Stromal cell of bone marrow (primary cell): Measurements from ENCODE around the gene TBX19.
A peak's percentile ranks its signal among the peaks of the same experiment; 100 is the strongest.
"Not testable (repeated sequence)": the region's sequence is repeated elsewhere in the genome, so short reads cannot be mapped to it uniquely, and the experiment has no call there.

Experiments used
- DNase-seq: peaks from one replicate; pipeline ENCODE4 v3.0.0-alpha.2; 2012; ENCODE audit warnings: low read depth

TBX19 gene

DNA sequence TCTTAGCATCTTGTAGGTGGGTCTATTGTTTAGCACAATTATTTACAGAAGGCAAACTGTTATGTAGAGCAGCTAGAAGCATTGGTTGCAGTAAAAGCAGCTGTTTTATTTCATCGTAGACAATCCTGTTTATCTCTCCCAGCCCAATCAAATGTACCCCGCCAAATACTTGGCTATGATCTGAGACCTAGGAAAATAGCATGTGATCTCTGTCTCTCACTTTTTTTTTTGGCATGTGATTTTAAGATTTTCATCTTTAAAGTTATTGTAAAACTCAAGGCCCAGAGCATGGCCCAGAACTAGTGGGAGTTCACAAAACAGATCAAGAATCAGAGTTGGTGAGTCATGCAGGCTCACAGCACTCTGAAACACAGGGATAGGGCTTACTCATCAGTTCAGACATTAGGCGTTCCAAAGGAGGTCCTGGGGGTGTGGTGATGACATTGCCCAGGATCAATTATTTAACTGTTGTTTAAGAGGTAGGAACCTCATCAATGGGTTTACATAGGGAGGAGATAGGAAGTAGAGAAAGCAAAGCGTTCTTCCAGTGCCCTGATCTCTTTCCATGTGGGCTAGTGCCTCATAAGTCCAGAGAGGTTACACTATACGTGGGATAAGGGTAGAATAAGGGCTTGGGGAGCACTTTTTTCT, 40.2 kb downstream of the TBX19 start:
- peak; percentile 84 for DNase-seq

DNA sequence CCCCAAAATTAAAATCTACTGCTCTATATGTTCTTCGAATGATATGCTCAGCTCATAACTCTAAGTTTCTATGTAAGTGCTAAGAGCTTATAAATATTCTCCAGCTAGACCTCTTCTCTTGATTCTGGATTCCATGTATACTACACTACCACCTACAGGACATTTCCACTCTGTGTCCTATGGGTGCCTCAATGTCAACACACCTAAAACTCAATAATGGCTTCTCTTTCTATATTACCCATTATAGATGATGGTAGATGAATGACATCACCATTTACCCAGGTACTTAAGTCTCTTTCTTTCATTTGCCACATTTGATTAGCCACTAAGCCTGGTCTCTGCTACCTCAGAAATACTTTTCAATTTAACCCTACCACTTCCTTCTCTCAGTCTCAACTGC, 41.3 kb downstream of the TBX19 start:
- no peak for DNase-seq

DNA sequence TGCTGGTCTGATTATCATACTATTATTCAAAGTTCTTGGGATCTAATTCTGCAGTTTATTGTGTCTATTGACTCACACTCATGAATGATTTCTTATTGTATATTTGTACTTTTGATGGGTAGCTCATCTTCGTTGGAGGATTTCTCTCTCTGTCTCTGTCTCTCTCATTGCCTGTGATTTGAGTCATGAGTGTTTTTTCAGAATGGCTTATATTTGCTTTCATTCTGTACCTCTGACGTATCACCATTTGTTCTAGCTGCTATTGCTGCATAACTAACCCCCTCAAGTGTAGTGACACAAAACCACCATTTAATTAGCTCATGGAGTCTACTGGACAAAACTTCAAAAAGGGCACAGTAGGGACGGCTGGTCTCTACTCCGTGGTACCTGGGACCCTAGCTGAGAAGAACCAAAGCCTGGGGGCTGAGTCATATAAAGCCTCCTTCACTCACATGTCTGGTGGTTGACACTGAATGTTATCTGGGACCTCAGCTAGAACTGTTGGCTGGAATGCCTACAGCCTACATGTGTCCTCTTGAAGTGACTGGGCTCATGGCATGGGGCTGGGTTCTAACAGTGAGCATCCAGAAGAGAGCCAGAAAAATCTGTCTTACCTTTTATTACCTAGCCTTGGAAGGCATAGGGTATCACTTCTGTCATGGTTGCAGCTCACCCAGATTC, 44.2 kb downstream of the TBX19 start:
- DNase-seq = no peak

DNA sequence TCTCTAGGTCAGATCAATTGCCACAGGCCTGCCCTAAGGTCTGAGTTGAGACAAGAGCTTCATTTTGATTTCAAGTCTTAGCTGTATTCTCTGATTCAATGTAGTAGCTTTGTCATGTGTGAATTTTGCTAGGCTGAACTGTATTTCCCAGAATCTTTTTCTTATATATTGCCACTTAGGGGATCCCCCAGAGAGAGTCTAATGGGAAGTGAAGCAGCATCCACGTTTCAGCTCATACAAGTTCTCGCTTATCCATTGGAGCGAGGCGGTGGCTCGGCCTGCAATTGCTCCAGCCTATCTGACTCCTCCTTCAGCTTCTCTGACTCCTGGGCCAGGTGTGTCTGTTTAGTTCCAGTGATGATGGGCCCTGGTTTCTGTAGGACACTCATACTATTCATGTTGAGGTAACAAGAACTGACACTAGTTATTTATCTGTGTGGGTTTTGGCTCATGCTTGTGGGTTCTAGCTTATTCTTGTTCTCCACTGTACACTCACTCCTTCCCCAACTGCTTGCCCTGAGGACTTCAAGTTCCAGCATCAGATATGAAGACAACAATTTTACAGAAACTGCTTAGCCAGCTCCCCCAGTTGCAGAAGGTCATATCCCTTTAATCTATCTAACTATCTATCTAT, 48.2 kb downstream of the TBX19 start:
- no peak for DNase-seq

DNA sequence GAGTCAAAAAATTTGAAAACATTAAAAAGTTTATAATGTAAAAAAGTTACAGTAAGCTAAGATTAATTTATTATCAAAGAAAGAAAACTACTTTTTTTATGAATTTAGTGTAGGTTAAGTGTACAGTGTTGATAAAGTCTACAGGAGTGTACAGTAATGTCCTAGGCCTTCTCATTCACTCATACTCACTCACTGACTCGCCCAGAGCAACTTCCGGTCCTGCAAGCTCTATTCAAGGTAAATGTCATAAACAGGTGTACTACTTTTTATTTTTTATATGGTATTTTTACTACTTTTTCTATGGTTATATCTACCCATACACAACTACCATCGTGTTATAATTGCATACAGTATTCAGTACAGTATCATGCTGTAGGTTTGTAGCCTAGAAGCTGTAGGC, 49.6 kb downstream of the TBX19 start:
- DNase-seq = no peak

DNA sequence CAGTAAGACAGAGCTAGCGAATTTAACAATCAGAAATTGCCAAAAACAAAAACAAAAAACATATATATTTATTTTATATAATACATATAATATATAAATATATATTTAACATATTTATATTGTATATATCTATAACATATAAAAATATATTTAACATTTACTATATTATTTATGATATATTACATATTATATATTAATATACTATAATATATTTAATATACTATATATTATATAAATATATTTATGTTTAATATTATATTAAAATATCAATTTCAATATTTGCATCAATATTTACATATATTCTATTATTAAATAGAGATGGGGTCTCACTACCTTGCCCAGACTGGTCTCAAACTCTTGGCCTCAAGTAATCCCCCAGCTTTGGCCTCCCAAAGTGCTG, 50.9 kb downstream of the TBX19 start:
- DNase-seq = no peak

DNA sequence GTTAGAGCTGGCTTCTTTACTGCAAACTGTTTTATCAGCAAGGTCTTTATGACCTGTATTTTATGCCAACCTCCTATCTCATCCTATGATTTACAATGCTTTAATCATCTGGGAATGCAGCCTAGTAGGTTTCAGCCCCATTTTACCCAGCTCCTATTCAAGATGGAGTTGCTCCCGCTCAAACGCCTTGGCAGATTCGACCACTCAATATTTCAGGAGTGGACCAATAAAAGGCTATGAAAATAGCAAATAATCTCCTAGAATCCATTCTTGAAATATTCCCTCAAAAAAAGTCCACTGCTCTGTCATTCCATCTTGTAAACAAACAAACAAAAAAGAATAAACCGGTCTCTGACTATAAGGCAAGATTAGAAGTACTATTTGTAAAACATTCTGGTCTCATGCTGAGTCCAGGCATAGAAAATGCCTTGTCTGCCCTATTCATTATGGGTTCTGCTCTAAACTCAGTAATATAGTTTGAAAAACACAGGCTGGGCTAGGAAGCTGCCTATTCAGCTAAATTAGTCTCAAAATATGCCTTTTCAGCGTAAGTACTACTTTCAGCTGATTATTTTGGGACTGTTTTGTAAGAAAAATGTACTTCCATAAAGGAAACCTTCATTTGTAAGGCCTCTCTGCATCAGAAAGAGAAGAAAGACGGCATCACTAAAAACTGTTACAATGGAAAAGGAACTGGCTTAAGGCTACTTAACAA, 53.0 kb downstream of the TBX19 start:
- no peak for DNase-seq

DNA sequence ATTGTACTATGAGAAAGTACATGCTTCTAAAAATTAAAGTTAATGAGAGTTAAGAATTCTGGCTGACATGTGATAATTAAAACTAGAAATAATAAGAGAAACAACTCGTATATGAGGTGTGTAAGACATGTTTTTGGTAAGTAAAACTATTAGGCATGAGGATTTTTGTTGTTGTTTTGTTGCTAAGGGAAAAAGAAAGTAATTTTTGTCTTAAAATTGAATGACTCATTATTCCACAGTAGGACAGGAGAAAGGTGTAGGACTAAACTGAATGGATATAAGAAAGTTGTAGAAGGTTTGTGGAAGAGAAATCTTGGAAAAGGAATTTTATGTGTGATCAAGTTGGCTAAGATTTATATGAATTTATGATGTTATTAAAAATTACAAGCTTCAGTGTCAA, 54.8 kb downstream of the TBX19 start:
- no peak for DNase-seq

DNA sequence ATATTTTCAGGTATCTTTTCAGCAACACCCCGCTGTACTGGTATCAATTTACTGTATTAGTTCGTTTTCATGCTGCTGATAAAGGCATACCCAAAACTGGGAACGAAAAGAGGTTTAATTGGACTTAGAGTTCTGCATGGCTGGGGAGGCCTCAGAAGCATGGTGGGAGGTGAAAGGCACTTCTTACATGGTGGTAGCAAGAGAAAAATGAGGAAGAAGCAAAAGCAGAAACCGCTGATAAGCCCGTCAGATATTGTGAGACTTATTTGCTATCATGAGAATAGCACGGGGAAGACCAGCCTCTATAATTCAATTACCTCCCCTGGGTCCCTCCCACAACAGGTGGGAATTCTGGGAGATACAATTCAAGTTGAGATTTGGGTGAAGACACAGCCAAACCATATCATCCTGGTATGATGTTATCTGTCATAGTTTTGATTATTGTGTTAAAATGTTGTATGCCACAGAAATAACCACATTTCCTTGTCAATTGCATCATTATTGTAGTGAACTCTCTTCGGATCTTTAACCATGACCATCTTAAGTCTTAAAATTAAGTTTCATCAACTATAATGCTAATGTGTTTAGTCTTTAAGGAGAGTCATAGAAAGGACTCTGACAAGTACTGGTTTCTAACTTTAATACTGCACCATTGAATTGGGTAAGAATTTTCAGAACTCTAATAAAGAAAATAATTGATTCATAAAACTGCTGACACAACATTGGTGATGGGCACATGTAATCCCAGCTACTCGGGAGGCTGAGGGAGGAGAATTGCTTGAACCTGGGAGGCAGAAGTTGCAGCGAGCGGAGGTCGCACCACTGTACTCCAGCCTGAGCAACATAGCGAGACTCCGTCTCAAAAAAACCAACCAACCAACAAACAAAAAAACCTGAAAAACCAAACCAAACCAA, 58.2 kb downstream of the TBX19 start:
- DNase-seq = no peak

DNA sequence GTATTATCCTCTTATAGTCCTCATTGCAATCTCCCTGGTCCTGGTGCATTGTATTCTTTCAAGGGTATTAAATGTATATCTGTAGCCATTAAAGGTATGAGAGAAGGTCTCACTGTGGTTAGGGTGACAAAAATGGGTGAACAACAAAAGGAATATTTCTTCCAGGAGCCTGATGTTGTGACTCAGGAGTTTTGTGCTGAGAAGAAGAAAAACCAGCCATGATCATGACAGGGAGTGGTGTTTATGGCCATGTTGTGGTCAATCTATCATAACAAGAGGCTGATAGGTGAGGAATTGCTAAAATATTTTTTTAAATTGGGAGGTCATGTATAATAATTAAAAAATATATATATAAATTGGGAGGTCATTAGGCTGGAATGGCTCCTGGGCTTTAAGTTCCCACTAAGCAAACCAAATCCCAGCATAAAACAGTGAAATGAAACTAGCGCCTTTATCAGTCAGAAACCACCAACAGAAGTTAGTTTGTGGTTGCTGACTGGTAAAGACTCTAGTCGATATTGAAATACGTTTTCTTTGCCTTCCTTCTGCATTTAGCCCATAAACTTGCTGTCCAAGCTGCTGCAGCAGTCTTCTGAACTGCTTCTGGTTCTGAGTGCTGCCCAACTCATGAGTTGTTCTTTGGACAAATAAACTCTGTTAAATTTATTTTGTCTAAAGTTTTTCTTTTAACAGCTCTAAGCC, 60.3 kb downstream of the TBX19 start:
- no peak for DNase-seq

DNA sequence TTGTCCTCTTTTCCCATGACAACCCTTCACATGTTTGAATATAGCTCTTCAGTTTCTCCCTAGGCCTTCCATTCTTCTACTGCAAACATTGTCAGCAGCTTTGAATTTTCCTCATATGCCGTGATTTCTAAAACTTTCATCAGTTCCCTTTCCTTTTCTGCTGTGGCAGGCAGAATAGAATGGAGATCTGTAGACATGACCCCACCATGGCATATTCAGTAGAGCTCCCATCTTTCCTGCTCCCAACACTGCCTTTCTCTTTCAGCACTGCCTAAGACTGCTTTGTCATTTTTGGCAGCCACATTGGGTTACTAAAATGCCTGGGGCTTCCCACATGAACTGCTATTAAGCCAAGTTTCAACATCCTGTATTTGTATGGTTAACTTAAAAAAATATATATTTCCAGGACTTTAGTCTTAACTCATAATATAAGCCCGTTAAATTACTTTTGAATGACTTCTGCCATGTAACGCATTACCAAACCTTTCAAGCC, 60.9 kb downstream of the TBX19 start:
- peak; percentile 72 for DNase-seq

DNA sequence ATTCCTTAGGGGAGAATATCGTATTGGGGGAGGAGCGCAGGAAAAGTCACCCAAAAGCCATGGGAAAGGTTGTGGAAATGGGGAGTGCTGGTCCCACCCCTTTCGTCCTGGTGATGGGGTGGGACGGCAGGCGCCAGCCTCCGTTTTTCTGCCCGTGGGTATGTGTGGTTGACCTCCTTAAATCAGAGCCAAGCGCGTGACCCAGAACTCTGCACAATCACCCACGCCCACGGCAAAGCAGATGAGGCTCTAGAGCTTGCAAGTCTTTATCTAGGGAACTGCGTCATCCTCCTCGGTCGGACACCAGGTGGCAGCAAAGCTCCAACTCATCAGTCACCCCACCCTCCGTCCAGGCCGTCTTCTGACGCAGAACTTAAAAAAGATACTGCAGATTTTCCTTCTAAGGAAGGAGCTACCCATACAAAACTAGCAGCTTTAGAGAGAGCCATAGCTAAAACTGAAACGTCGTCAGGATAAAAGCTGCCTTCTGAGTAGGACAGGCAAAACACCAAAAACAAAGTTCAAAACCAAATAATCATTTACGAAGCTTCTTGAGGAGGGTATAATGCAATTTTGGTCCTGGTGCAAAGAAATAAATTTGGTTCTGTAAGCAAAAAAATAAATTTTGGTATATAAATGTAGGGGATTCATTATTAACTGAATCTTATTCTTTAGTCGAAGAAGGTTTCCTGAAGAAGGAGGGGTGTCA, 62.0 kb downstream of the TBX19 start:
- peak; percentile 82 for DNase-seq

DNA sequence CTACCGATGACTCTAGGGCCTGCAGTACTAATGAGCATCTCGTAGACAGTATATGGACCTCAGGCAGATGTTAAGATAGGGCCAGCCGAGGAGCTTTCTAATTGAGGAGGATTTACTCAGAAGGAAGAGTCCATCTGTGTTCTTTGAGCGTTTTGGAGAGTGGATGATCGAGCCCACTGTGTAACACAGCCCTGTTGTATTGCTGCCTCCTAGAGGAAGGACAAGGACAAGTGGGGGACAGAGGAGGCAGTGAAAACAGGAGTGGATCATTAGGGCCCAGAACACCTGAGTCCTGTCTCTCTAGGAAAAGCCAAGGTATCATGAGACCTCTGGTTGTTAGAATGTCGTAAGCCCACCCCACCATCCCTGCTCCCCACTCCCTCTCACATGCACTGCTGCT, 62.9 kb downstream of the TBX19 start:
- no peak for DNase-seq

DNA sequence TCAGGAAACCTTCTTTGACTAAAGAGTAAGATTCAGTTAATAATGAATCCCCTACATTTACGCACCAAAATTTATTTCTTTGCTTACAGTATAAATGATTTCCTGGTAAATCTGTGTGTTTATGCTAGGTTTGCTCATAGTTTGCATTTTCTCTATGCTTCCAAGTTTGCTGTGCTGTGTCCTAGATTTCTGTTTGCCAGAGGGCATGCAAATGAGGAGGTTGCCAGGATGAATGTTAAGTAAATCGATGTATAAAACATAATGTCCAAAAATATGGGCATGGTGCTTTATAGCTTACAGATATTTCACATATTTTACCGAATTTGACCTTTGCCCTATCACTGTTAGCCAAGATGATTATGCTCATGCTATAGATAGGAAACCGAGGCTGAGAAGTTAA, 63.8 kb downstream of the TBX19 start:
- no peak for DNase-seq

DNA sequence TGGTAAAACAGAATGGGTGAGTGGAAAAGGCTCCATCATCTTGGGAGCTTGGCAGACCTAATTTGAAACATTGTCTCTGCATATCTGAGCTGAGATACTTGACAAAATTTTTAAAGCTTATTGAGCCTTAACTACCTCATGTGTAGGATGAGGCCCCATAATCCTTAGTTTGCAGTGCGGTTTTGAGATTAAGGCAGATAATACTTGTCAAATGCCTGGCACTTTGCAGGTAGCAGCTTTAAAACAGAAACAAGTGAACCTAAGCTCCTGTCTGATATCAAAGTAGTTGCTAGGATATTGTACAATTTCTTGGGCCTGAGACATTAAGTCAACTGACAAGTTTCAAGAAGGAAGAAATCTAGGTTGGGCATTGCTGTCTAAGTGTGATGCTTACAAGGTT, 65.3 kb downstream of the TBX19 start:
- DNase-seq = no peak

DNA sequence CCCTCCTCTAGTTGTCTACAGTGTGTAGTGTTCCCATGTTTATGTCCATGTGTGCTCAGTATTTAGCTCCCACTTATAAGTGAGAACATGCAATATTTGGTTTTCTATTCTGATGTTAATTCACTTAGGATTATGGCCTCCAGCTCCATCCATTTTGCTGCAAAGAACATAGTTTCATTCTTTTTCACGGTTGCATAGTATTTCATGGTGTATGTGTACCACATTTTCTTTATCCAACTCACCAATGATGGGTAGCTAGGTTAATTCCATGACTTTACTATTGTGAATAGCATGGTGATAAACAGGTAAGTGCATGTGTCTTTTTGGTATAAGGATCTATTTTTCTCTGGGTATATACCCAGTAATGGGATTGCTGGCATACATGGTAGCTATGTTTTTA, 67.0 kb downstream of the TBX19 start:
- no peak for DNase-seq

DNA sequence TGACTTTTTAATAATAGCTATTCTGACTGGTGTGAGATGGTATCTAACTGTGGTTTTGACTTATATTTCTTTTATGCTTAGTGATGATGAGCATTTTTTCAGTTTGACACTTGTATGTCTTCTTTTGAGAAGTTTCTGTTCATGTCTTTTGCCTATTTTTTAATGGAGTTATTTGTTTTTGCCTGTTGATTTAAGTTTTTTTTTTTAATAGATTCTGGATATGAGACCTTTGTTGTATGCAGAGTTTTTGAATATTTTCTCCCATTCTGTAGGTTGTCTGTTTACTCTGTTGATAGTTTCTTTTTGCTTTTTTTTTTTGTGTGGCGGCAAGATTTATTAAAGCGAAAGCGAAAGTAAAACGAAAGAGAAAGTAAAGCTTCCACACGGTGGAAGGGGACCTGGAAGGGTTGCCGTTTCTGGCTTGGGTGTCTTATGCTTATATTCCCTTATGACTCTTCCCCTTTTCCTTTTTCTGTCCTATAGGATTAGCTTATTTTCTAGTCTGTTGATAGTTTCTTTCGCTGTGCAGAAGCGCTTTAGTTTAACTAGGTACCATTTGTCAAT, 67.6 kb downstream of the TBX19 start:
- DNase-seq = no peak

DNA sequence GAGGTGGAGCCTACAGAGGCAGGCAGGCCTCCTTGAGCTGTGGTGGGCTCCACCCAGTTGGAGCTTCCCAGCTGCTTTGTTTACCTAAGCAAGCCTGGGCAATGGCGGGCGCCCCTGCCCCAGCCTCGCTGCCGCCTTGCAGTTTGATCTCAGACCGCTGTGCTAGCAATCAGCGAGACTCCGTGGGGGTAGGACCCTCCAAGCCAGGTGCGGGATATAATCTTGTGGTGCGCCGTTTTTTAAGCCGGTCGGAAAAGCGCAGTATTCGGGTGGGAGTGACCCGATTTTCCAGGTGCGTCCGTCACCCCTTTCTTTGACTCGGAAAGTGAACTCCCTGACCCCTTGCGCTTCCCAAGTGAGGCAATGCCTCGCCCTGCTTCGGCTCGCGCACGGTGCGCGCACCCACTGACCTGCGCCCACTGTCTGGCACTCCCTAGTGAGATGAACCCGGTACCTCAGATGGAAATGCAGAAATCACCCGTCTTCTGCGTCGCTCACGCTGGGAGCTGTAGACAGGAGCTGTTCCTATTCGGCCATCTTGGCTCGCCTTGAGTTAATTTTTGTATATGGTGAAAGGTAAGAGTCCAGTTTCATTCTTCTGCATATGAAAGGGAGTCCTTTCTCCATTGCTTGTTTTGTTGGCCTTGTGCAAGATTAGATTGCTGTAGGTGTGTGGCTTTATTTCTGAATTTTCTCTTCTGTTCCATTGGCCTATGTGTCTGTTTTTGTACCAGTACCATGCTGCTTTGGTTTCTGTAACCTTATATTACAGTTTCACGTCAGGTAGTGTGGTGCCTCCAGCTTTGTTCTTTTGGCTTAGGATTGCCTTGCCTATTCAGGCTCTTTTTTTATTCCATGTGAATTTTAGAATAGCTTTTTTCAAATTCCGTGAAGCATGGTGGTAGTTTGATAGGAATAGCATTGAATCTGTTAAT, 73.9 kb downstream of the TBX19 start:
- not testable (repeated sequence) for DNase-seq
